Measurements from ENCODE around the gene TANGO6.

Gene TANGO6

GRCh38 chr16:68902969-68903345, 59.6 kb downstream of the TANGO6 start:
- peaks cover 4% of the 10 kb centered on the region for H3K4me1 Mint-ChIP-seq
- no peaks in the 10 kb centered on the region for H3K9me3 Mint-ChIP-seq
- TF ChIP-seq CTCF (IDR thresholded peaks at IDR 0.05; ENCODE audit: unreplicated experiment in 3 of 3) = no peak
- no peak overlapping the region for H3K27ac Mint-ChIP-seq
- no peaks in the 10 kb centered on the region for H3K27me3 Mint-ChIP-seq (ENCODE audit: low read depth)
- H3K36me3 Mint-ChIP-seq (ENCODE audit: low read depth) = peaks cover 4% of the 10 kb centered on the region
- H3K4me3 Mint-ChIP-seq = no peak overlapping the region

DNA sequence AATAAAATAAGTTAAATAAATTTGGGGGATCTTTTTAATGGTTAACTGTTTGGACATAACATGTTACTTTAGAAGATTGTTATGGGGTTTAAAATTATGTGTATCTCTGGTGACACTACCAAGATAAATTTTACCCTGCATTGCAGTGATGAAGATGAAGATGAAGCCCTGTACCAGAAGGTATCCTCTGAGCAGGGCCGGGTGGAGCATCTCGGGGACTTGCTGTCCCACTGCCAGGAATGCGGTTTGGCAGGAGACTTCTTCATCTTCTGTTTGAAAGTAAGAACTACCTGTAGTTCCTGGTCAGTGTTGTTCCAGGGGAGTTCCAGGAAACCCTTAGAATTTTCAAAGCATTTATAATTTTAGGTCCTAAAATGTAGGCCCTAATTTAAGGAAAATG, 64.0 kb downstream of the TANGO6 start:
- no peak for TF ChIP-seq CTCF (IDR thresholded peaks at IDR 0.05; ENCODE audit: unreplicated experiment in 3 of 3)
- Mint-ChIP-seq H3K27ac (no peak overlapping the region), H3K9me3 (no peaks in the 10 kb centered on the region), H3K4me1 (peaks cover 6% of the 10 kb centered on the region), H3K36me3 (ENCODE audit: low read depth) (no peaks in the 10 kb centered on the region), H3K4me3 (no peak overlapping the region), H3K27me3 (ENCODE audit: low read depth) (no peaks in the 10 kb centered on the region)

DNA sequence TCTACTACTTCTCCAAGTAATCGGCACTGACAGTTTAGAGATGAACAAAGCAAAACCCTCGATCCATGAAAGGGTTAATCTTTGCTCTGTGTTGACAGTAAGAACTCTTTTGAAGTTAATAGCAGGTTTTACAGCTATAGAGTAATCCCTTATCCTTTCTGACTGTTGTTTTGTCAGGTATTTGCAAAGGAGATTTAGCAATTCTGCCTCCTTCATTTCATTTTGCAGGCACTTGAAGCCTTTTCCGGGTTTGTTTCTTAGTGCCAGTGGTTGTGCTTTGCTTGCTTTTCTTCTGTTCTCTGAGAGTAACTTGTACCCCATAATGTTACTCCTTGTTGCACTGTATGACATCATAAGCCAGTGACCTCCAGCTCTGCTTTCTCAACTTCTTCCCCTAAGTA, 64.5 kb downstream of the TANGO6 start:
- H3K27ac Mint-ChIP-seq = no peak overlapping the region
- TF ChIP-seq CTCF (IDR thresholded peaks at IDR 0.05; ENCODE audit: unreplicated experiment in 3 of 3) = no peak
- no peaks in the 10 kb centered on the region for H3K9me3 Mint-ChIP-seq
- no peak overlapping the region for H3K4me3 Mint-ChIP-seq
- H3K4me1 Mint-ChIP-seq = peaks cover 5% of the 10 kb centered on the region
- no peaks in the 10 kb centered on the region for H3K36me3 Mint-ChIP-seq (ENCODE audit: low read depth)
- no peaks in the 10 kb centered on the region for H3K27me3 Mint-ChIP-seq (ENCODE audit: low read depth)

DNA sequence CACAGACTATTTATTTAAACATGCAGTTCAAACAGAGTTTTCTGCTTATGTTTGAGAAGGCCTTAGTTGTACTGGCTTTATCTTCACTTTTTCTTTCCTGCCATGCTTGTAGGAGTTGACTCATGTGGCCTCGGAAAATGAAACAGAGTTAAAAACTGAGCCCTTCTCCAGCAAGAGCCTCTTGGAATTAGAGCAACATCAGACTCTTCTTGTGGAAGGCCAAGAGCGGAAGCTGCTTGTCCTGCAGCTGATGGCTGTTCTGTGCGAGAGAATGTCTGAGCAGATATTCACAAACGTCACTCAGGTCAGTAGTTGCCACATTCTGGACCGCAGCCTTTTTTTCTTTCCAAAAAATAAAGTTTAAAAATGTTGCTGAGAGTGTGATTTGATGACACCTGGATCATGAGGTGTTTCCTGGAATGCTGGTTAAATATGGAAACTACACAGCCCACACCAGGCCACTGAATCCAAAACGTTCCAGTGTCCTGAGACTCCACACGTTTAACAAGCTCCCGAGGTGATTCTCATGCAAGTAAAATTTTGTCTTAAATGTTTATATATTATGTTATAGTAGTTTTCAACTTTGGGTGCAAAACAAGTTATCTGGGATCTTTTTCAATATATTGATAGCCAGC, 65.9 kb downstream of the TANGO6 start:
- no peak overlapping the region for H3K4me3 Mint-ChIP-seq

DNA sequence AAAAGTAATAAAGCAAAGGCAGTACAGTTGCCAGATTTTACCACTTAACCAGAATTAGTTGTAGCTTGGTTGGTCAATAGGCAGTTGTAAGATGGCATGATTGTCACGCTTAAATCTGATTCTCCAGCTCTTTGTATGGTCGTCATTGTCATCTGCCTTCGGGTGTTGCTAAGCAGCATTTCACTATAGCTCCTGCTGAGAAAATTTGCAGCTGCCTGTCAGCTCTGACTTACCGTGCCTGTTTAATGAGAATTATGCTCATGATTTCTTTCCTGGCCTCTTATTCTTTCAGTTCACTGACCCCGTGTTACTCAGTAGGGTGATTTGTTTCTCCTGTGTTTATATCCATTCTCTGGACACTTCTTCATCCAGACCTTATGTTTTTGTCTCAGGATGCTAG, 66.7 kb downstream of the TANGO6 start:
- H3K36me3 Mint-ChIP-seq (ENCODE audit: low read depth) = no peaks in the 10 kb centered on the region
- H3K4me1 Mint-ChIP-seq = peaks cover 5% of the 10 kb centered on the region
- H3K27me3 Mint-ChIP-seq (ENCODE audit: low read depth) = no peaks in the 10 kb centered on the region
- no peak for TF ChIP-seq CTCF (IDR thresholded peaks at IDR 0.05; ENCODE audit: unreplicated experiment in 3 of 3)
- H3K4me3 Mint-ChIP-seq = no peak overlapping the region
- H3K9me3 Mint-ChIP-seq = no peaks in the 10 kb centered on the region
- H3K27ac Mint-ChIP-seq = no peak overlapping the region

More for the DNA sequence above, 65.9 kb downstream of the TANGO6 start:
- no peak overlapping the region for H3K27ac Mint-ChIP-seq
- peaks cover 5% of the 10 kb centered on the region for H3K4me1 Mint-ChIP-seq
- H3K36me3 Mint-ChIP-seq (ENCODE audit: low read depth) = no peaks in the 10 kb centered on the region
- H3K27me3 Mint-ChIP-seq (ENCODE audit: low read depth) = no peaks in the 10 kb centered on the region
- TF ChIP-seq CTCF (IDR thresholded peaks at IDR 0.05; ENCODE audit: unreplicated experiment in 3 of 3) = no peak
- no peaks in the 10 kb centered on the region for H3K9me3 Mint-ChIP-seq

- H3K27me3 Mint-ChIP-seq (ENCODE audit: low read depth) = no peaks in the 10 kb centered on the region
Observed at GRCh38 chr16:68915589-68915988, 72.3 kb downstream of the TANGO6 start.

More at GRCh38 chr16:68915589-68915988, 72.3 kb downstream of the TANGO6 start:
- Mint-ChIP-seq H3K9me3 (no peaks in the 10 kb centered on the region), H3K4me1 (no peaks in the 10 kb centered on the region), H3K27ac (no peak overlapping the region), H3K4me3 (no peak overlapping the region), H3K36me3 (ENCODE audit: low read depth) (peaks cover 10% of the 10 kb centered on the region)
- TF ChIP-seq CTCF (IDR thresholded peaks at IDR 0.05; ENCODE audit: unreplicated experiment in 3 of 3) = no peak
